RWPE2 (cell line): ENCODE measurements around the gene CSNK1A1.
A peak's percentile ranks its signal among the peaks of the same experiment; 100 is the strongest.
"Not testable (repeated sequence)": the region's sequence is repeated elsewhere in the genome, so short reads cannot be mapped to it uniquely, and the experiment has no call there.

ENCODE experiments used
- ATAC-seq: fragments of 200-7000 bp; cut with Tn5 transposase; 3 replicates; pipeline ENCODE4 v1.9.1; 2021; ENCODE audit warnings: low read depth
- DNase-seq: peaks from one replicate; pipeline ENCODE4 v3.0.0-alpha.2; 2020; ENCODE audit warnings: low spot score
- H3K27ac ChIP-seq: fragments of 450-650 bp; 2 replicates; pipeline ENCODE4 v1.5.1; 2017; ENCODE audit warnings: mild to moderate bottlenecking; ENCODE audit not compliant: poor library complexity, severe bottlenecking
- H3K27me3 ChIP-seq: fragments of 250-450 bp; sonication (Bioruptor Pico); 2 replicates; pipeline ENCODE4 v1.5.1; 2021; ENCODE audit warnings: mild to moderate bottlenecking, moderate library complexity; ENCODE audit not compliant: insufficient read depth, poor library complexity, severe bottlenecking
- H3K36me3 ChIP-seq: fragments of 250-450 bp; sonication (Bioruptor Pico); 2 replicates; pipeline ENCODE4 v1.5.1; 2020; ENCODE audit warnings: low read depth, mild to moderate bottlenecking, moderate library complexity
- H3K4me1 ChIP-seq: fragments of 250-450 bp; sonication (Bioruptor Pico); 2 replicates; pipeline ENCODE4 v1.5.1; 2021; ENCODE audit warnings: mild to moderate bottlenecking, moderate library complexity; ENCODE audit not compliant: insufficient read depth, poor library complexity, severe bottlenecking
- H3K4me3 ChIP-seq: fragments of 250-450 bp; sonication (Bioruptor Pico); 2 replicates; pipeline ENCODE4 v1.5.1; 2021; ENCODE audit warnings: mild to moderate bottlenecking, moderate library complexity; ENCODE audit not compliant: severe bottlenecking
- H3K9me3 ChIP-seq: fragments of 250-450 bp; sonication (Bioruptor Pico); 2 replicates; pipeline ENCODE4 v1.5.1; 2021; ENCODE audit warnings: mild to moderate bottlenecking, moderate library complexity; ENCODE audit not compliant: severe bottlenecking
- TF ChIP-seq, protein P1 (sequence below): fragments of 450-650 bp; IDR thresholded peaks from one replicate; pipeline ENCODE4 v1.5.1; 2017; ENCODE audit warnings: mild to moderate bottlenecking, moderate library complexity; ENCODE audit not compliant: poor library complexity, severe bottlenecking

CSNK1A1 gene

DNA sequence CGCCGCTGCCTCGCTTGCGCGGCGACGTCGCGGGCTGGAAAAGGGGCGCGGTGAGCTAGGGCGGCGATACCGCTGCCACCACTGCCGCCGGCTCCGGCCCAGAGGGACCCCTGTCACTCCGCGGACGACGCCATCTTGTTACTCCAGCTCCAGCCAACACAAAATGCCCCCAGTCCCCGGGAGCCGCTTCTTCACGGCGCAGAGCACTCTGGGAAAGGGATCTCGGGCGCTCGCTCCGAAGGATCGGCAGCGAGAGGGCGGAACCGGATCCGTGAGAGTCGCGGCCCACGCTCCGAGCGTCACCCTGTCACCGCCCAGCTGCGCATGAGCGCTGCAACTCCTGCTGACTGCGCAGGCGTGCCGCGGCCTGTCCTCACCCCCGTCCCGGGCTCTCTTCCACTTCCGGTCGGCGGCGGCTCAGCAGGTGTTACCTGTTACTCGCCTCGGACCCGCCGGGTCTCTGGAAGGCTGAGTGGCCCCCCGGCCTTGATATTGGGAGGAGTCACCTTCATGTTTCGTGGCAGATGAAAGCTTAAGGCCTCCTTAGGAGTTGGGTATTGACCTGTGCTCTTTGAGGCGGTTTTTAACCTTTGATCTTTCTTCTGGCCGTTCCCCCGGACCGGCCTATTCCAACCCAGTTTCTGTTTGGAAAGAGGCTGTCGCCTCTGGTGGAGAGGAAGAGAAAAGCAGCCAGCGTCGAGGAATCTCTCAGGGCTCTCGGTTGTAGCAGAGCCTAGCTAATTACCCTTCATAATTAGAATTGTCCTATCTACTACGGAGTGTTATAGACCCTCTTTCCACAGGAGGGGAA is at the start of gene CSNK1A1:
TSS of gene CSNK1A1 (minus strand) at position 213 of the 811 bp plus-strand sequence. CDS start 475 bp downstream, outside the sequence.
- no peaks in the 10 kb centered on the region for H3K9me3 ChIP-seq
- H3K27ac ChIP-seq, result peak within 1 kb of the TSS; percentile 84
- peaks cover 45% of the 10 kb centered on the region for H3K36me3 ChIP-seq
- peak; percentile 90 for ATAC-seq
- TF ChIP-seq, protein P1, sequence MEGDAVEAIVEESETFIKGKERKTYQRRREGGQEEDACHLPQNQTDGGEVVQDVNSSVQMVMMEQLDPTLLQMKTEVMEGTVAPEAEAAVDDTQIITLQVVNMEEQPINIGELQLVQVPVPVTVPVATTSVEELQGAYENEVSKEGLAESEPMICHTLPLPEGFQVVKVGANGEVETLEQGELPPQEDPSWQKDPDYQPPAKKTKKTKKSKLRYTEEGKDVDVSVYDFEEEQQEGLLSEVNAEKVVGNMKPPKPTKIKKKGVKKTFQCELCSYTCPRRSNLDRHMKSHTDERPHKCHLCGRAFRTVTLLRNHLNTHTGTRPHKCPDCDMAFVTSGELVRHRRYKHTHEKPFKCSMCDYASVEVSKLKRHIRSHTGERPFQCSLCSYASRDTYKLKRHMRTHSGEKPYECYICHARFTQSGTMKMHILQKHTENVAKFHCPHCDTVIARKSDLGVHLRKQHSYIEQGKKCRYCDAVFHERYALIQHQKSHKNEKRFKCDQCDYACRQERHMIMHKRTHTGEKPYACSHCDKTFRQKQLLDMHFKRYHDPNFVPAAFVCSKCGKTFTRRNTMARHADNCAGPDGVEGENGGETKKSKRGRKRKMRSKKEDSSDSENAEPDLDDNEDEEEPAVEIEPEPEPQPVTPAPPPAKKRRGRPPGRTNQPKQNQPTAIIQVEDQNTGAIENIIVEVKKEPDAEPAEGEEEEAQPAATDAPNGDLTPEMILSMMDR, result peak; percentile 98
- H3K4me1 ChIP-seq, result peaks cover 39% of the 10 kb centered on the region
- peak; percentile 100 for DNase-seq
- H3K4me3 ChIP-seq, result peak within 1 kb of the TSS; percentile 84
- no peaks in the 10 kb centered on the region for H3K27me3 ChIP-seq

DNA sequence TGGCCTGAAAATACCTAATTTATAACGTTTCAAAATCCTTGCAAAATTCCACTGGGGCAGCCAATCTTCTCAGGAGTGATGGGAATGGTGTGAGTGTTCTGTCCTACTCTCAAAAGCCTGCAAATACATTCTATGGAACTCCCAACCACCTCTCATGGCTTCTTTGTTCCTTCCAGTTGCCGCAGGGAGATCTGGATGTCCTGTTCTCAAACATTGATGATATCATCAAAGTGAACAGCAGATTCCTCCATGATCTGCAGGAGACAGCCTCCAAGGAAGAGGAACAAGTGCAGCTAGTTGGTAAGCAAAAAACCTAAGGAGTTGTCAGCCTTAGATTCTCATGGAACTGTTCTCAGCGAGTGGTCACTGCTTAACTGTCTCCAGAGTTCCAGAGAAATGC is 49.7 kb upstream of the CSNK1A1 start:
- Histone ChIP-seq H3K4me3 (no peak overlapping the region), H3K27ac (no peak overlapping the region), H3K36me3 (no peaks in the 10 kb centered on the region), H3K27me3 (no peaks in the 10 kb centered on the region), H3K9me3 (no peaks in the 10 kb centered on the region), H3K4me1 (peaks cover 15% of the 10 kb centered on the region)
- ATAC-seq (no peak), DNase-seq (no peak)
- TF ChIP-seq, protein P1, result no peak

DNA sequence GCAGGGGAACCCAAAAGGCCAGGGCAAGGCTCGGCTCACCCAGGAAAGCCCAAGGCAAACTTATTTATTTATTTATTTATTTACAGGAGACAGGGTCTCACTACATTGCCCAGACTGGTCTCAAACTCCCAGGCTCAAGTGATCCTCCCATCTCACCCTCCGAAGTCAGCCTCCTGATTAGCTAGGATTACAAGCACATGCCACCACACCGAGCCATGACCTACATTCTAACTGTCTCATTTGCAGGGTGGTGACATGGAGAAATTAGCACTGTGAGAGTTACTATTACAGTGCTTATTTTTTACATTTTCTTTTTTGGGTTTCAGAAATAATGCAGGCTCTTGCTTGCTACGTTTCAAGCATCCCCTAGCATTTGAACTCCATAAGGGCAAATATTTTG is 48.1 kb upstream of the CSNK1A1 start:
- no peak for DNase-seq
- H3K9me3 ChIP-seq, result no peaks in the 10 kb centered on the region
- H3K27ac ChIP-seq, result no peak overlapping the region
- H3K27me3 ChIP-seq, result no peaks in the 10 kb centered on the region
- TF ChIP-seq, protein P1, result no peak
- H3K4me1 ChIP-seq, result peaks cover 7% of the 10 kb centered on the region
- no peak for ATAC-seq
- no peaks in the 10 kb centered on the region for H3K36me3 ChIP-seq
- H3K4me3 ChIP-seq, result no peak overlapping the region

DNA sequence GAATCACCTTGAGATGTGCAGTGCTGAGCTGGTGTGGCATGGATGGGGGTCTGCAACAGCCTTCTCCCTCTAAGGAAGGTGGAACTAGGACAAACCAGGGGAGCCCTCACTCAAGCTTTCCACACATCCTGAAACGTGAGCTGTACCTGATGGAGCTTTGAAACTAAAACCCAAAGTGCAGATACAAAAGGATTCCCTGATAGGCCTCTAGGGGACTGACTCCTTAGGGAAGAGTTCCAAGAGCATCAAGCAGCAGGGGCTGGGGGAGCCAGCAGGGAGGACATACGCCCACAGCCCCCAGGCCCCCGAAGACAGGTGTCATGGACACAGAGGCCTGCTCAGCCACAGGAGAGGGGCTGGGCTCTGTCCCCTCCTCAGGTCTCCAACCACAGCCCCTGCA is 47.7 kb upstream of the CSNK1A1 start:
- ATAC-seq (no peak; the same call in 2 of the 3 replicates), DNase-seq (no peak)
- Histone ChIP-seq H3K27me3 (no peaks in the 10 kb centered on the region), H3K9me3 (no peaks in the 10 kb centered on the region), H3K4me1 (peaks cover 7% of the 10 kb centered on the region), H3K27ac (no peak overlapping the region), H3K4me3 (no peak overlapping the region), H3K36me3 (no peaks in the 10 kb centered on the region)
- TF ChIP-seq, protein P1, result no peak

DNA sequence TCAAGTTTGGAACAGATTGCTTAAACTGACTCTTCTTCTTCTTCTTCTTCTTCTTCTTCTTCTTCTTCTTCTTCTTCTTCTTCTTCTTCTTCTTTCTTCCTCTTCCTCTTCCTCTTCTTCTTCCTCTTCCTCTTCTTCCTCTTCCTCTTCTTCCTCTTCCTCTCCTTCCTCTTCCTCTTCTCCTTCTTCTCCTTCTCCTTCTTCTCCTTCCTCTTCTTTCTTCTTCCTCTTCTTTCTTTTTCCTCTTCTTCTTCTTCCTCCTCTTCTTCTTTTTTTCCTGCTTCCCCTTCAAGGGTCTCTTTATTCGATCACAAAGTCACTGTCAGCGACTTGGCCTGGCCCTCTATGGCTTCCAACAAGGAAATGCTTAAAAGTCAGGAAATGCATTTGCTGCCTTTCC is 47.0 kb upstream of the CSNK1A1 start:
- not testable (repeated sequence) for ATAC-seq

More for the DNA sequence above, 47.0 kb upstream of the CSNK1A1 start:
- H3K4me3 ChIP-seq, H3K27ac ChIP-seq, H3K4me1 ChIP-seq, H3K27me3 ChIP-seq, H3K9me3 ChIP-seq, DNase-seq, H3K36me3 ChIP-seq: not testable (repeated sequence)
